ENCODE data around the gene MYH9.
"Not testable (repeated sequence)": the region's sequence is repeated elsewhere in the genome, so short reads cannot be mapped to it uniquely, and the experiment has no call there.

MYH9 gene

DNA sequence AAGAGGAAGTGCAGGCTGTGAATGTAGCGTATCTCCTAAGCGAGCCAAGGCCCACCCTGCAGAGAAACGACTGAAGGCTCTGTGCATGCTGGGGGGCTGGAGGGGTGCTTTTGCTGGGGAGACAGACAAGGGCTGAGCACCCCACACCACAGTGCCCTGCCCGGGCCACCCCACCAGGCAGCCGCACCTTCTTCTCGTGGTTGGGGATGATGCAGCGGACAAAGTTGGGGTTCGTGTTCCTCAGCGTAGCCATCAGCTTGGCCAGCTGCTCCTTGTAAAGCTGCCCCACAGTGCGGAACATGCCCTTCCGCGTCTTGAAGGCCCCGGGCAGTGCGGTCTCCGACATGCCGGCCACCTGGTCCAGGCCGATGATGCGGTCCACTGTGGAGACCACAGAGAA is 81.5 kb downstream of the MYH9 start:
- no peak for DNase-seq

DNA sequence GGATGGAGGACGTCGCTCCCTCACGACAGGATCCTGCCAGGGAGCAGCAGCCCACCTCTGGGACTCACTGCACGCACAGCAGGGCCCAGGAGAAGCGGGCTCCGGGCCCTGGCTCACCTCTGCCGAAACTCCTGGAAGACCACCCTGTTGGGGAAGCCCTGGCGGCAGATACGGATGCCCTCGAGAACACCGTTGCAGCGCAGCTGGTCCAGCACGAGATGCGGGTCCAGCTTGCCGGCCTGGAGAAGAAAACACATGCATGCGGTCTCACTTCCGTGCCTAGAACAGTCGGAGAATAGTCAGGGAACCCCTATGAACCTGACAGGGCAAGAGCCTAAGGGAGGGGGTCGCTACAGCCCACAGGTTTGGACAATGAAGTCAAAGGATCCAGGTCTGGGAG is 82.0 kb downstream of the MYH9 start:
- no peak for DNase-seq

DNA sequence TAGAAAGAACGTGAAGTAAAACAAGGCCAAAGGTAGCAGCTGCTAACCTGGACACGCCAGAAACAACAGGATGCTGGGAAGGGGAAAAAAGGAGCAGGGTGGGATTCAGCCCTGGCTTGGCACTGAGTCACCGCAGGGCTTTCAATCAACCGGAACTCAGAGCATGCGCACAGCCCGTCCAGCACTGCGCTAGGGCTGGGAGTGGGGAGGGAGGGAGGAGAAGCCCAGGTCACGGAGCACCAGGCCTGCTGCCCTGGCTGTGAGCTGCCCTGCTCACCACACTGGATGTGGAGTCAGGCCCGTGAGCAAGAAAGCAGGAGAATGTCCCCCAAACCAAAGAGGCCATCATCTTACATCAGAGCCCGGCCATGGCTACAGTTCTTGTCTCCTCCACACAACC is 83.3 kb downstream of the MYH9 start:
- DNase-seq, result no peak

DNA sequence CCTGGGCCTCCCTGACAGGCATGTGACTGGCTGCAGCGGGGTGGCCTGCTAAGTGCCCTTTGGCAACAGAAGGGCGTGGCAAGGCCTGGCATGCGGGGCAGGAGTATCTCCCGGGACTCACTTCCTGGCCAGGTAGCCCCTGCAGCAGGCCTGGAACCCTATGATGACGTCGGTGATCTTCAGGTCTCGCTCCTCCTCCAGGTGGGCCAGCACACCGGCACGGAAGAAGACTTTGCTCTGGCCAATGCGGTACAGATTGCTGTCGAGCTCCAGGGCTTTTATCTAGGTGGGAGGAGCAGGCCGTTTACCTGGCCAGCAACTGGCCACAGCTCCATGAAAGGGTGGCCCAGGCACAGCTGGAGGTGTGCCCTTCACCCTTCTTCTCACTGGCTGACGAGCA is 83.9 kb downstream of the MYH9 start:
- DNase-seq, result no peak

DNA sequence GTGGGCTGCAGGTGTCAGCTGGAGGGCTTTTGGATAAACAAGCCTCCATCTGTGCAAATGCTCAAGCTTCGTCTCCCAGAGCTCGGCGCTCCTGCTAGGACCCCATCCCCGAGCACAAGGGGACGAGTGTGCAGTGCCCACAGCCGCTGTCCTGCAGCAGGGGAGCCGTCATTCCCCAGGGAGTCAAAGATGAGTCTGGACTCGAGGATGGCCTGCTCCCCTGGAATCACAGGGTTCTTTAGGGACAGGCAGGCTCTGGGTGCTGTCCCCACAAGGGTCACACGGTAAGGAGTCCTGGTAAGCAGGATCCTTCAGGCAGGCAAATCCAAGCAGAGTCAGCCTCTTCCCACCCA is 84.7 kb downstream of the MYH9 start:
- DNase-seq, result no peak

DNA sequence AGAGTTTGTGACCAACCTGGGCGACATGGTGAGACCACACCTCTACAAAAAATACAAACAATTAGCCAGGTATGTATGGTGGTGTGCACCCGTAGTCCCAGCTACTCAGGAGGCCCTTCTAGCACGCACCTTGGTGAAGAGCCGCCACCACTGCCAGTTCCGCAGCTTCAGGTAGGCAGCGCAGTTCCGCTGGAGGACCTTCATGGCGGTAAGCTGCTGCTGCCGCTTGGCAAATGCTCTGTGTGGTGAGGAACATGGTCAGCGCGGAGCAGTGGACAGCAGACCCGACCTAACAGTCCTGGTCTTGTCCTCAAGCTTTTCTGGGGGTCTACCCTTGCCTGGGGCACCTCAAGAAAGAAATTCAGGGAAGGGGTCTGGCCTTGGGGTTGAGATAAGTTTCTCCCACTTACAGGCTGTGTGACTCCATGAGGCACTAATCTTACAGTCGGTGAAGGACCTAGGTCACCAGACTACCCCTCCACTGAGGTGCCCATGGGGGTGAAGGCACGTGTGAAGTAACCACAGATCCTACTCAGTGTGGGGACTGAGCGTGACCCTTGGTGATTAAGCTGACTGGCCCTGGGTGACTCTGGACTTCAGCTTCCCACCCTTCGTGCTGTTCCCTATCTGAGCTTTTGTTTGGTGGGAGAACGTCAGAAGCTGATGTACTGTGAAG is 85.2 kb downstream of the MYH9 start:
- DNase-seq, result no peak

DNA sequence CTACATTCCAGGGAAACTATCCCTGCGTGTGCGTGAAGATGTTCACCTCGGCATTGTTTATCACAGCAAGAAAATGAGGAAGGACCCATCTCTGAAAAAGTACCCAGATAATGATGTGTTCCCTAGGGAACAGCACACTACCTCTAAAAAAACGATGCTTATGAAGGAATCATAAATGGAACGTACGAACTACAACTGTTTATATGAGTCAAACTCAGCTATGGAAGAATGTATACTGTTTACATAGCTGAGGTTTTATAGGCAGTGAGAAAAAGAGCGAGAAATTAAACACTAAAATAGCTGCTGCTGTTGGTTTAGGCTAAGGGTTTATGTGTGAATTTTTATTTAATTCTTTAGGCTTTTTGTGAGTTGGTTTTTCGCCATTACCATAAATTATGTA is 85.9 kb downstream of the MYH9 start:
- DNase-seq, result no peak

DNA sequence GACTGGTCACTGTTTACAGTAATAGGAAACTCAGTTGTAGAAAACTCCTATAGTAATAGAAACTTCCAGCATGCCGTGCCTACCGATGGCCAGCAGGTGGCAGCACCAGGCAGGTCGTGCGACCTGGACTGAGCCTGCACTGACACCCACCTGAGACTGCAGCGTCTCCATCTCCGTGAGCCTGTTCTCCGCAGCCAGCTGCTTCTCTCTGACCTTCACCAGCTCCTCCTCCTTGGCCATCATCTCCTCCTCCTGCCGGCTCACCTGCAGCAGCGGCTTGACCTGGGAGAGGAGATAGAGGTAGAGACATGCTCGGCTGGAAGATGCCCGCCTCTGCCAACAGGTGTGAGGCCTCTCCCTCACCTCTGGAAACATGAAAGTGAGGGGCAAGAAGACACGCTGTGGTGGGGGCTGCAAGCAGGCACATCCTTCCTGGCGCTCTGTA is 86.4 kb downstream of the MYH9 start:
- DNase-seq, result peak; percentile 79

DNA sequence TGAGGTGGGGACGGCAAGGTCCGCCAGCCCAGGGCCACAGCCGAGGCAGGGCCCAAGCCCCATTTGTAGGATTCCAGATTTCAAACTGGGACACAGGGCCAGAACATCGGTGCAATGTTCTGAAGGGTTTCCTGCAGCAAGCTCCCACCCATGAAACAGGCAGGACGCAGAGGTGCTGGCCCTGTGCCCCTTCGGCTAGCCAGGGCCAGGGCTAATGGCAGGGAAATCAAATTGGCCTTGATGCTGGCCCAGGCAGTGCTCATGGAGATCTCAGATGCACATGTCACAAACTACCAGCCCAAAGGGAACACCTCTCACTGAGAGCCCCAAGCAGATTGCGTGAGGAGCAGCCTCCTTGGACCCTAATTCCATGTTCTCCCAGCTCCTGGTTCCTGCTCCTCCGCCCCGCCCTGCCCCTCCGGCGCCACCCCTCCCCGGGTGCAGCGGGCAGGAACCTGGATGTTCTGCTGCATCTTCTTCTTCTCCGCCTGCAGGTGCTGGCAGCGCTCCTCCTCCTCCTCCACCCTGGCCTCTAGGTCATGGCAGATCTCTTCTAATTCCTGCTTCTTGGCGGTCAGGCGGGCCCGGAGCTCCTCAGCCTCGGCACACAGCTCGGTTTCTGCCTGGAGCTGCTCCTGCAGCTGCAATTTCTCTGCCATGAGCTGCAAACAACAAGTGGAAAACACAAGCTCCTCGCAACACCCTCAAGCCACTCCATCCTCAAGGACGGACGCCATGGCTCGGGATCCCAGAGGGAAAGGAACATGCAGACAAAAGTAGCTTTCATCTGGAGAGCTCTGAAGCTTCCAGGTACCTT is 87.2 kb downstream of the MYH9 start:
- DNase-seq, result no peak

DNA sequence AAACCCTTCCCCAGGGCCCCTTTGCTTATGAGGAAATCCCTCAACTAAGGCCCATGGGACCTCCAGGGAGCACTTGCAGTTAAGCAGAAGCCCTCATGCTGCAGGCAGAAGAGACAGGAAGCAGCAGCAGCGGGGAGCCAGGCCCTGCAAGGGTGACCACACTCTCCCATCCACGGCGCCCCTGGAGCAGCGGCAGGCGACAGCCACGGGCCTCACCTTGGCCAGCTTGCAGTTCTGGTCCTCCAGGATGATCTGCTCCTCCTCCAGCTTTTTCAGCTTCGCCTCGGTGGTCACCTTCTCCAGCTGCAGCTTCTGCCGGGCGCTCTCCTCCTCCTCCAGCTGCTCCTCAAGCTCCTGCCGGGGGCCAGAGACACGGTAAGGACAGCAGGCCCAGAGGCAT is 87.9 kb downstream of the MYH9 start:
- no peak for DNase-seq

DNA sequence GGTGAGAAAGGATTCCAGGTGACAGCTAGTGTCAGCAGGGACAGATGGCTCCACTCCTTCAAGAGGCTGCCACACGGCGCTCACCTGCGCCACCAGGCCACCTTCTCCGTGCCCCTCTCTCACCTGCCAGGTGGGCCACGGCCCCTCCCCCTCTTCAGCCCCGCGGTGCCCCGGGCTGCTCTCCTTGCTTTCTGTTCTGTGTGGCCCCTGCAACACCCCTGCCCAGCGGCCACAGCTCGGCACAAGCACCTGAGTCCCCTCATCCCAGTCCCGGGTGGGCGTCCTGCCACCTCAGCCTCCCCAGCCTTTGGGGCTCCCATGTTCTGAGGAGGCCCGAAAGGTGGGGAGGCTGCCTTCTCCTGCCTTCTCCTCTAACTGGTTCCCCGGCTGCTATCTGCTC is 88.5 kb downstream of the MYH9 start:
- no peak for DNase-seq

DNA sequence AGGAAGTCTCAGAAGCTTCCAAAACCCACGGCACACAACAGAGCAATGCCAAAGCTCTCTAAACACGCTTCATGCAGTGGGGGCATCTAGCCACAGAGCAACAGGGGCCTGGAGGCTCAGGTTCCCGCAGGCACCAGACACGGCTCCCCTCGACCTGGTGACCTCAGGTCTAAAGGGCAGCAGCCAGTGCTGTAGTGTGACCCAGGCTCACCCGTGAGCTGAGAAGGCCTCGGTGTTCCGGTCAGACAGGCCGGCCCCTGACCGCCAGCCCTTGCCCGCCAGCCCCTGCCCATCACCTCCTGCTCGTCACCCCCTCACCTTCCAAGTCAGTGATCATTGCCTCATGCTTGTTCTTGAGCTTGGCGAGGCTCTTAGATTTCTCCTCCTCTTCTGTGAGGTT is 89.2 kb downstream of the MYH9 start:
- DNase-seq, result no peak

DNA sequence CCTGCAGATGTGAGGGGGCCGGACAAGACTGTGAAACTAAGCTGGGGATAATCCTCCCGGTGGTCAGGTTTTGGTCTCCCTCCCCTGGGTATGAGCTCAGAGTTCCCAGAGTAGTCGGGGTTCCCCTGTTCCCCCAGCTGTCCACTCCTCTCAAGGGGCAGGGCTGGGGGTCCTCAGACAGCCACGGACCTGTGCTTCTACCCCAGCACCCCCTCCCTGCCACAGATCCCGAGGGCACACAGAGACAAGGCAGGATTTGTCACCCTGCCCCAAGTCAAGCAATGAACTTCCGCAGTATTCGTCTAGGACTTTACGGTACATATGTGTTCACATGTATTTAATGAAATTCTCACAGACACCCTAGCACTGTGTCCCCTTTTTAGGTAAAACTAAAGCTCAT is 89.6 kb downstream of the MYH9 start:
- DNase-seq, result no peak

DNA sequence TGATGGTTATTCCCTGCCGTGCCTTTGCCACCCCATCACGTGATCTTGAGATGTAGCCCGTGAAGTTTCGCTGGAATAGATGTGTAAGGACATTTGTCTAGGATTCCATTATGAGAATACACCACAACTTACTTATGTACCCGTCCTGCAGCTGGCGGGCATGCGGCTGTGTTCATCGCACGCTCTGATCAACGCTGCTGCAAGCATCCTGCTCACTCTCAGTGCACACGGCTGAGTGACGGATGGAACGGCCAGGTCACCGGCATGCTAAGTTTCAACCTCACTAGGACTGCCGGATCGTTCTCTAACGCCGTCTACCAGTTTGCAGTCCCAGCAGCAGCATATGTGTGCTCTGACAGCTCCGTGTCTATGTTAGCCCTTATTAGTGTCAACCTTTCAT is 90.2 kb downstream of the MYH9 start:
- no peak for DNase-seq

DNA sequence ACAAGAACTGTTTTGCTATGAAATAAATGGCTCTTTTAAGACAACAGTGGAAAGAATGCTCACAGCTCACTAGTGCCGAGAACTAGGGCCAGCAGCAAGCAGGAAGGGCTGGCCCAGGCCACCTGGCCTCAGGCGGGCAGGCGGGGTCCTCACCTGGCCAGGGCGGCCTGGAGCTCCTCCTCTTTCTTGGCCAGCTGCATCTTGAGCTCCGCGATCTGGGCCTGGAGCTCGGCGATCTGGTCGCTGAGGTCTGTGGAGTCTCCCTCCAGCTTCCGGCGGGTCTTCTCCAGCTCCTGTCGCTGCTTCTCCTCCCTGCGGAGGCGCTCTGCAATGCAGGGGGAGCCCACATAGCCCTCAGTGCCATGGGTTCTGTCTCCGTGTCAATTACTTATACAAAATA is 91.1 kb downstream of the MYH9 start:
- no peak for DNase-seq

DNA sequence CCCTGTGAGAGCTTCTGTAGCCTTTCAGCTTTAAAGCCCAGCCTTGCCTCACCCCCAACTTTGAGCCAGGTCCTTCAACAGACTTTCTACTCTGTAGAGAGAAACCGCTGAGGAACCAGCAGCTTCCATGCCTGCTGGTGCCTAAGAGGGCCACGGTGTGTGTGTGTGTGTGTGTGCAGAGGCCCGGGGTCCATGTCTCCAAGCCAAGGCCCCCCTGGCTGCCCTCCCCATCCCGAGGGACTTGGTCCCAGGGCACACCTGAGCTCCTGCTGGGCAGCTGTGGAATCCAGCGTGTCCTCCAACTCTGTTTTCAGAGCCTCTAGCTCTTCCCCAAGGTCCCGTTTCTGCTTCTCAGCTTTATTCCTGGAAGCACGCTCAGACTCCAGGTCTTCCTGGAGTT is 92.5 kb downstream of the MYH9 start:
- DNase-seq, result no peak

DNA sequence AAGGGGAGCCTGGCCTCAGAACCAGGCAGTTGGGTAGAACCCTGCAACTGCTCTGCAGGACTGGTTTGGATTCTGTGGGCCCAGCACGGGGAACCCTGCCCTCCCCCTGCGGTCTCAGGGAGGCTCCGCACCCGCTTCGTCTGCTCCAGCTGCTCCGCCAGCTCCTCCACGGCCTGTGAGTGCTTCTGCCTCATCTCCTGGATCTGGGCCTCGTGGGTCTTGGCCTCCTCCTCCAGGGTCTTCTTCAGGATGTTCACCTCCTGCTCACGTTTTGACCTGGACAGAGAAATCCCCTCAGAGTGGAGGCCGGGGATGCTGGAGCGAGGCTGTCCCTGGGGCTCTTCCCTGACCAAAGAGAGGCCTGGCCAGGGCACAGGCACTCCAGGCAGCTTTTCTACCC is 93.0 kb downstream of the MYH9 start:
- DNase-seq, result no peak

DNA sequence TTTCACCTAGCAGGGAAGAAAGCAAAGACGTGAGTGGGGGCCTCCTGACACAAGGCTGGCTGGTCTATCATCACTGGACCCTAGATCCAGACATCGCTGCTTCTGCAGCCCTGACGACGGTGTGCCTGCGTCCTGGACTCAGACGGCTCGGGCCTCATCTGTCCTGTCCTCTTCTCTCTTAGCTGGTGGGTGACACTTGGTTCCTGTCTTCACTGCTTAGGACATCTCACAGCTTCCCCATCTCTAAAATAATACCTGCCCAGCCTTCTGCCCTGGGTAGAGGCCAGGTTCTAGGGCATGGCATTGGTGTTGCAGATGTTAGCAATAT is 93.5 kb downstream of the MYH9 start:
- no peak for DNase-seq

DNA sequence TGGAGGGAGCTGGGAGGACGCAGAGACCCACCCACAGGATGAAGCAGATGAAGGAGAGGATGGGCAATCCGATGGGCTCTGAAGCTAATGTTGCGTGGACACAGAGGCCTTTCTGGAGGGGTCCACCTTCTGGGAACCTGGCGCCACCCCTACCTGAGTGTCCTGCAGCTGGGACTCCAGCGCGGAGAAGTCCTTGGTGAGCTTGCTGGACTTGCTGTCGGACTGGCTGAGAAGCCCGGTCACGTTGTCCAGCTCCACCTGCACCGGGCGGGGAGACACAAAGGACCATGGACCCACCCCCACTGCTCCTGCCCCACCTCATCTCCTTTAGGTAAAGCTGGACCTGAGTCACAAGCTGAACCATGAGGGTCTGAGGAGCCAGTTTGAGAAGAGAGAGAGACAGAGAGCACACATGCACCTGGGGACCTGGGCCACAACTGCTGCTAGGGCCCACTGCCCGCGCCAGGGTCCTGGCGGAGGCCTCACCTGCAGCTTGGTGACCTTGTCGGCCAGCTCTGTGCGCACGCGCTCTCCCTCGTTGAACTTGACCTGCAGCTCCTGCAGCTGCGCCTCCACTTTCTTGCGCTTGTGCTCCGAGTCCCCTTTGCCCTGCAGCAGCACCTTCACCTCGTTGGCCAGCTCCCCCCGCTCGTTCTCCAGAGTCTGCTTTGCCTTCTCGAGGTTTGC is 94.0 kb downstream of the MYH9 start:
- DNase-seq, result no peak

DNA sequence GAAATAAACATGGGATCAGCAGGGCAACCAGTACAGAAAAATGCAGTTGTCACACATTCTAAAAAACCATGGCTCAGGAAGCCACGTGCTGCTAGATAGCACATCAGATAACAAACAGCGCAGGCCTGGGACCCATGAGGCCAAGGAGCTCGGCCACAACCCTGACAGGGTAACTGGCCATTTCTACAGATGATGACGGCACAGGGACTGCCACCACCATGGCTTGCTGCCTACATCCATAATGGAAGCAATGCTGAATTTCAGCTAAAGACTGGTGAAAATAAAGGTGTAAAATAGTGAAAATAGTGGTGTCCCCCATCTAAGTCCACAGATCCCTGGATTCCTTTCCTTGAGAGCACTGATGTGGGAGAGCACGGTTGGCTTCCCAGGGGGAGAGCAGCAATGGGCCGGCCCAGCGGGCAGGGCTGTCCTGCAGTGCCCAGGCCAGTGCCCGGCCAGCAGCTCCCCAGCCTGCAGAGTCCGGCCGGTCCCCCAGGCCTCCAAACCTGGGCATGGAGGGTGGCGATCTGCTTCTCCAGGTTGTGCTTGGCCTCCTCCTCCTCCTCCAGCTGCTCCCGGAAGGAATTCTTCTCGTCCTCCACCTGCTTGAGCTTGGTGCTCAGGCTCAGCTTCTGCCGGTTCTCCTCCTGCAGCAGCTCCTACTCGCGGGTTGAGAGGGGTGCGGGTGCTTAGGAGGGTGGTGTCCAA is 94.8 kb downstream of the MYH9 start:
- DNase-seq, result no peak

DNA sequence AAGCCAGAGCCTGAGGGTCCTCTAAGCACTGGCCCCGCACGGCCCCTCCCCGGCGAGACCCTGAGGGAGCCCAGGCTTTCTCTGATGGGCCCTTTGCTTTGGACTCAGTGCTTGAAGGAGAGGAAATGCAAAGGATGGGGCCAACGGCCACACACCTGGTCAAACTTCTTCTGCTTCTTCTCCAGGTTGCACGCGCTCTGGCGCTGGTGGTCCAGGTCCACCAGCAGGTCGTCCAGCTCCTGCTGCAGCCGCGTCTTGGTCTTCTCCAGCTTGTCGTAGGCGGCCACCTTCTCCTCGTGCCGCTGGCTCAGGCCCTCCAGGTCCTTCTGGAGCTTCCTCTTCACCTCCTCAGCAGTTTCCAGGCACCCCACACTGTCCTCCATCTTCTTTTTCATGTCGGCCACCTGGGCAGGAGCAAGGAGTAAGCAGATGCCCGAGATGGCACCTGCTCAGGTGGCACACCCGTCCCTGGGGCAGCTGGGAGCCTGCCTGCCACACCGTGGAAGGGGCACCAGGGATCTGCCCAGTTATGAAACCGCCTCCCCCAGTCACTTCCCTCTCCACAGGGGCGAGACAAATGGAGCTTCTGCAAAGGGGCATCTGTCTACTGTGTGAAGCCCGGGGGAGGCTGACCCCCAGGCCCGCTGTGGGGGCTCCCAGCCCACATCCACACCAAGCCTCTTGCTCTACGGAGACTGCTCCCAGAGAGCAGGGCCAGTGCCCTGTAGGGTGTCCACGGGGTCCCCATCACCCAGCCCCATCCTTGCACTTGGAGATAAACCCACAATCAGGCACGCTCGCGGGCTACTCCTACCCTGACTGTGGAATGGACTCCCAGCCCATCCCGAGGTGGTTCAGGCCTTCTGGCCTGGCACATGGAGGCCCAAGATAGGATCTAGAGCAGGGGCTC is 95.7 kb downstream of the MYH9 start:
- no peak for DNase-seq

DNA sequence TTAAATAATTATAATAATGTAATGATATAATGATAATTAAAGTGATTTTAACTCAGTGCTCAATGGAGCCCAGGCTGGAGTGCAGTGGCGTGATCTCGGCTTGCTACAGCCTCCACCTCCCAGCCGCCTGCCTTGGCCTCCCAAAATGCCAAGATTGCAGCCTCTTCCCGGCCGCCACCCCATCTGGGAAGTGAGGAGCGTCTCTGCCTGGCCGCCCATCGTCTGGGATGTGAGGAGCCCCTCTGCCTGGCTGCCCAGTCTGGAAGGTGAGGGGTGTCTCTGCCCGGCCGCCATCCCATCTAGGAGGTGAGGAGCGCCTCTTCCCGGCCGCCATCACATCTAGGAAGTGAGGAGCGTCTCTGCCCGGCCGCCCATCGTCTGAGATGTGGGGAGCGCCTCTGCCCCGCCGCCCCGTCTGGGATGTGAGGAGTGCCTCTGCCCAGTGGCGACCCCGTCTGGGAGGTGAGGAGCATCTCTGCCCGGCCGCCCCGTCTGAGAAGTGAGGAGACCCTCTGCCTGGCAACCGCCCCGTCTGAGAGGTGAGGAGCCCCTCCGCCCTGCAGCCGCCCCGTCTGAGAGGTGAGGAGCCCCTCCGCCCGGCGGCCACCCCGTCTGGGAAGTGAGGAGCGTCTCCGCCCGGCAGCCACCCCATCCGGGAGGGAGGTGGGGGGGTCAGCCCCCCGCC is 97.2 kb downstream of the MYH9 start:
- not testable (repeated sequence) for DNase-seq

All from stimulated activated CD4-positive, alpha-beta T cell treated with anti-CD3 and anti-CD28 coated beads, Interleukin-1b, Interleukin-23, amount 100 ng/mL, for 48 hours (primary cell).